Measurements from ENCODE around the gene ARHGAP26.

ARHGAP26 gene

GRCh38 chr5:143054480-143054941, 284.3 kb downstream of the ARHGAP26 start:
- no peak for DNase-seq

DNA sequence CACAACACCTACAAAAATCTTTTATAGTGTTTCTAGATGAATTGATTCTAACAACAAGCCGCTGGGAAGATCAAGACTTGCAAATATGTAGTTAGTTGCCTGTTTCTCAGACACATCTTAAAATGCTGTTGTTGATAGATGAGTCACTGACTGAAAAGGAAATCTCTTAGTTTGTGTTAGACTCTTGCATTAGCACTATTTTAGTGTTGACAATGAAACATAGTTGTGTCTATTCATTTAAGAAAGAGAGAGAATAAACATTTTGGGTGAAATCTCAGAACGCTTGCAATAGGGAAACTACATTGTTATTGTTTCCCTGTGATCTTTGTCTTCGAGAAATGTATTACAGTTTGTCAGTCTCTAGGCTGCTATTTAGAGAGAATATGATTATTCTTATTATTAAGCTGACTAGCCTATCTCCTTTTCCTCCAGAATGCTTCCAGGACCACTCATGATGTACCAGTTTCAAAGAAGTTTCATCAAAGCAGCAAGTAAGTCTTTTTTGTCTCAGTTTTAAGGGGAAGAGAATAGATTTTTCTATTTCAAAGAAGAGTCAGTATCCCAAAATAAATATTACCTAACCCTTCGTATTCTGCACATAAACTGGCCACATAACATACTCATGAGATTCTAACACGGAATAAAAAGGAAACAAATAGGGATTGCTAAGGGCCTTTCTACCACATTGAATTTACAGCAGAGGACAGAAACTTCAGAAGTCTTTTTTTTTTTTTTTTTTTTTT, 285.6 kb downstream of the ARHGAP26 start:
- DNase-seq = no peak

- DNase-seq = no peak
Observed at GRCh38 chr5:143056339-143056704, 286.1 kb downstream of the ARHGAP26 start.

GRCh38 chr5:143056792-143057579, 286.8 kb downstream of the ARHGAP26 start:
- no peak for DNase-seq

DNA sequence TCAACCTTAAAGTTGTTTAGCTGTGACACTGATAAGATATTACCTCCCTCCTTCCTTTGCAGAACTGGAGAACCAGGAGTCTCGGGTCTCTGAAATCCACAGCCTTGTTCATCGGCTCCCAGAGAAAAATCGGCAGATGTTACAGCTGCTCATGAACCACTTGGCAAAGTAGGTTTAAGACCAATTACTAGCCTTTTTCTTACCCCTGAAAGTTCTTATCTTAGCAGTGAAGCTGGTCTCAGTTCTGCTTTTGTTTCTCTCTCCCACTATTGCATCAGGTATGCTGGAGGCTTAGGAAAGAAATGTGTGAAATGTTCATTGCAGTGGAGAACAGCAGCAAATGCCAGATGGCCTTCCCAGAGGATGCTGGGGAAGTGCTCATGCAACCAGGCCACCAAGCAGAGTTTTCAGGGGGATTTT, 287.4 kb downstream of the ARHGAP26 start:
- no peak for DNase-seq

GRCh38 chr5:143059355-143059754, 289.2 kb downstream of the ARHGAP26 start:
- no peak for DNase-seq

- no peak for DNase-seq
Observed at GRCh38 chr5:143059976-143060765, 290.0 kb downstream of the ARHGAP26 start.

GRCh38 chr5:143061161-143061945, 291.2 kb downstream of the ARHGAP26 start:
- no peak for DNase-seq

GRCh38 chr5:143062379-143062778, 292.2 kb downstream of the ARHGAP26 start:
- no peak for DNase-seq

- DNase-seq = no peak
Observed at GRCh38 chr5:143063175-143063970, 293.2 kb downstream of the ARHGAP26 start.

DNA sequence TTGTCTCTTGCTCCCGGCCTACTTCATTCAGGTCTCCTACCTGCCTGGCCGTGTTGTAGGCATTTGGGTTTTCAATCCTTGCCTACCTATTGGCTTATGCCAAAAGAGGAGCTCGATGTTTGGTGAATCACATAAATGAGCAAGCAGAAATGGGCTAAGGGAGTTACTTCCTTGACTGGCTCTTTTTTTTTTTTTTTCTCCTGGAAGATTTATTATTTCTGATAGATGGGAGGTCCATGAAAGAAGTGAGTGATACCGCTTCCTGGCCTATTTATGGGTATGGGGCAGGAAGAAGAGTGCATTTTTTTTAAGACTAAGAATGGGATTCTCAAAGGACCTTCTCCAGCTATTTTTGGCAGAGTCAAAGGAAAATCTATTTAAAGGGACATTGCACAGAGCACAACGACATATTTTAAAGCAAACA, 294.1 kb downstream of the ARHGAP26 start:
- no peak for DNase-seq

DNA sequence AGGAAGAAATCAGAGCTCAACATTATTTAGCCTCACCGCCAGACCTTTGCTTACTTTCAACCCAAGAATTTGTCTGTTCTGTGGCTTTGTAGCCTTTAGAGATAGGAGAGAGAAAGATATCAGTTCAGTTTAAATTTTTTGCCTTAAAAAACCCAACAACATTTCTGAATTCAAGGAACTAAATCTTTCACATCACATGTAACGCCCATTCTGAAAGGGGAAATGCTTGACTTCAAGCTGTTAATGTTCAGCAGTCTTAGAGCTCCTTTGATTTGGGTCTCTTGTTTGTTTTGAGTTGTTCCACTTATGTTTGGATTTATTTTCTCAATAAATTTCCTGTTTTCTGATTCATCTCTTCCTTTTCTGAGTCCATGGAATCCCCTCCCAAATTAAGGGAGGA, 294.5 kb downstream of the ARHGAP26 start:
- no peak for DNase-seq

- DNase-seq = no peak
Observed at GRCh38 chr5:143065185-143065965, 295.2 kb downstream of the ARHGAP26 start.

DNA sequence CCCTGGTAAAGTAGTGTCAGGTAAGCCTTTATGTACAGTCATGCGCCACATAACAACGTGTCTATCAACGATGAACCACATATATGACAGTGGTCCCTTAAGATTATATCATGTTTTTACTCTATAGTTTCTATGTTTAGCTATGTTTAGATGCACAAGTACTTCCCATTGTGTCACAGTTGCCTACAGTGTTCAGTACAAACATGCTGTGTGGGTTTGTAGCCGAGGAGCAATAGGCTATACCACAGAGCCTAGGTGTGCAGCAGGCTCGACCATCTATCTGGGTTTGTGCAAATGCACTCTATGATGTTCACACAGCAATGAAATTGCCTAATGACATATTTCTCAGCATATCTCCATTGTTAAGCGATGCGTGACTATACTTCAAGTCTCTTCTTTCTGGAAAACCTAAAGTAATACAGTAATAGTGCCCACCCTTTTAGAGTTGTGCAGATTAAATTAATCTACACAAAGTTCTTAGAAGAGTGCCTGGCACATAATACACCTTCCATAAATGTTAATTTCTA, 295.9 kb downstream of the ARHGAP26 start:
- DNase-seq = no peak

GRCh38 chr5:143066556-143067281, 296.5 kb downstream of the ARHGAP26 start:
- no peak for DNase-seq

DNA sequence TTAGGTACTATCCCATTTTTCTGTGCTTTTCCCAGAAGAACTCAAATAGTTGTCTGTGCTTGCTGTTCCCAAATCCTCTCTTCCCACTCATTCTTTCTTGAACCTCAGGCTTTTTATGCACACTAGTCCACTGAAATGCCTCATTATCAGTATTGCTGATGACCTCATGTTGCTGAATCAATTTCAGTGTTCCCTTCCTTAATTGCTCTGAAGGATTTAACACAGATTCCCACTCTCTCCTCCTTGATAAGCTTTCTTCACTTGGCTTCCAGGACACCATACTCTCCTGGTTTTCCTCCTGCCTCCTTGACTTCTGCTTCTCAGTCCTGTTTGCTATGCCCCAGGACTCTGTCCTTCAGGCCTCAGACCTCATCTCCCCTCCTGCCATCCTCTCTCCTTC, 298.5 kb downstream of the ARHGAP26 start:
- no peak for DNase-seq

GRCh38 chr5:143071927-143072326, 301.8 kb downstream of the ARHGAP26 start:
- no peak for DNase-seq

DNA sequence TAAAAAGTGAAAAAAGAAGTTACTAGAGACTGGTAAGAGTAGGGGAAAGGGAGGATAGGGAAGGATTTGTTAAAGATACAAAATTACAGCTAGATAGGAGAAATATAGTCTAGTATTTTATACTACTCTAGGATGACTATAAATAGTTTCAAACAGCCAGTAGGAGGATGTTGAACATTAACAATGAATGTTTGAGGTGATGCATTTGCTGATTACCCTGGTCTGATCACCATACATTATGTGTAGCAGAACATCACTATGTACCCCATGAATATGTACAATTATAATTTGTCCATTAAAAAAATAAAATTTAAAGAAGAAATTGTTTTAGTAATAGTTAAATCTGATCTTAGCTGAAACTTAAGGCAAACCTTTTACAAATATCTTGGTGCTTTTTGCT, 302.6 kb downstream of the ARHGAP26 start:
- no peak for DNase-seq

DNA sequence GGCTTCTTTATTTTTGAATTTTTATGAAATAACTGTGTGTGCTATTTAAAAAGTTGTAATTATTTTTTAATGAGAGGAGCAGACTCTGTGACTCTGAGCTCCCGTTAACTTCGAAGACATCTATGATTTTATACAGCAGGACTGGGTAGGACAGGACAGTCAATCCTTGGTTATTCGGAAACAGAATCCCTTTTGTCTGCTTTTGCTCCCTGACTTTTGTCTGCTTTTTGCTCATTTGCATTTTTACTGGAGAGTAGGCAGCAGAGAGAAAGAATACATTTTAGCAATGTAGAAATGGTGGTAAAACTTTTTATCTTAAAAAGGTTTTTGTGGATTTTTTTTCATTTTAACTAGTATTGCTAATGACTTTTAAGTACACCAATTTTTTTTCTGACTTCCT, 303.6 kb downstream of the ARHGAP26 start:
- DNase-seq = no peak
